SKM-1 treated with dmso at 0.1 percent for 144 hours (cell line): ENCODE results near the gene EHMT1.

Source experiments
- DNase-seq: peaks from one replicate; lab custom pipeline; 2025; ENCODE audit not compliant: unreplicated experiment; lab: John Stamatoyannopoulos, UW

The EHMT1 gene

DNA sequence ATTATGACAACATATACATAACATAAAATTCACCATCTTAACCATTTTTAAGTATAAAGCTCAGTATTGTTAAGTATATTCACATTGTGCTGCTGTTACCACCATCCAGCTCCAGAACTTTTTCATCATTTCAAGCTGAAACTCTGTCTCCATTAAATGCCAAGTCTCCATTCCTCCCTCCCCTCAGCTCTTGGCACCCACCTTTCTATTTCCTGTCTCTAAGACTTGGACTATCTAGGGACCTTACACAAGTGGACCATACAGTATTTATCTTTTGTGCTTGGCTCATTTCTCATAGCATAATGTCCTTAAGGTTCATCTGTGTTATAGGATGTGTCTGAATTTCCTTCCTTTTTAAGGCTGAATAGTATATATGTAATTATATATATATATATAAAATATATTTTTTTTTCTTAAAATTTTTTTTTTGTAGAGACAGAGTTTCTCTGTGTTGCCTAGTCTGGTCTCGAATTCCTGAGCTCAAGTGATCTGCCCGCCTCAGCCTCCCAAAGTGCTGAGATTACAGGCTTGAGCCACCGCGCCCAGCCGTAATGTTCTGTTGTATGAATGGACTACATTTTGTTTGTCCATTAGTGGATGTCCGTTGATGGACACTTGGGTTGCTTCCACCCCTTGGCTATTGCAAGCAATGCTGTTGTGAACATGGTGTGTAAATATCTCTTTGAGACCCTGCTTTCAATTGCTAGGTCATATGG, 72.3 kb downstream of the EHMT1 start:
- no peak for DNase-seq

DNA sequence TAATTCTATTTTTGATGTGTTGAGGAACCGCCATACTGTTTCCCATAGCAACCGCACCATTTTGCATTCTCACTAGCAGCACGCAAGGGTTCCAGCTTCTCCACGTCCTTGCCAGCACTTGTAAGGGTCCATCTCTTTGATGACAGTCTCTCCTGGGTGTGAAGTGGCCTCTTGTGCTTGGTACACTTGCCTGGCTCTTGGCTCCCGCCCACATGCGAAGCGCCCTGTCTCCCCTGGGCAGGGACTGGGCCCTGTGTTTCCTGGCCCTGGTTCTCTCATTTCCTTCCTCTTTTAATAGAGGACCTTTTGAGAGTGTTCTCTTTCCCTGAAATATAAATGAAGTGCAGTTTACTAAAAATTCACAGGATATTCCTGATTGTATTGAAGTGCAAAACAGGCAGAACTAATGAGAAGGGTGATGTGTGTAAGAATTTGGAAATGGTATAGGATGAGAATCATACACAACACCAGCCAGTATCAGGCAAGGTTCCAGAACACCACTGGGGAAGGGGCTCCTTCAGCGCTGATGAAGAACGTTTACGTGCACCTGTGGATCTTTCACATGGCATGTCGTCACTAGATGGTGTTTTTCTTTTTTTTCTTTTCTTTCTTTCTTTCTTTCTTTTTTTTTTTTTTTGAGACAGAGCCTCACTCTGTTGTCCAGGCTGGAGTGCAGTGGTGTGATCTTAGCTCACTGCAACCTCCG, 73.0 kb downstream of the EHMT1 start:
- DNase-seq: peak; percentile 59

DNA sequence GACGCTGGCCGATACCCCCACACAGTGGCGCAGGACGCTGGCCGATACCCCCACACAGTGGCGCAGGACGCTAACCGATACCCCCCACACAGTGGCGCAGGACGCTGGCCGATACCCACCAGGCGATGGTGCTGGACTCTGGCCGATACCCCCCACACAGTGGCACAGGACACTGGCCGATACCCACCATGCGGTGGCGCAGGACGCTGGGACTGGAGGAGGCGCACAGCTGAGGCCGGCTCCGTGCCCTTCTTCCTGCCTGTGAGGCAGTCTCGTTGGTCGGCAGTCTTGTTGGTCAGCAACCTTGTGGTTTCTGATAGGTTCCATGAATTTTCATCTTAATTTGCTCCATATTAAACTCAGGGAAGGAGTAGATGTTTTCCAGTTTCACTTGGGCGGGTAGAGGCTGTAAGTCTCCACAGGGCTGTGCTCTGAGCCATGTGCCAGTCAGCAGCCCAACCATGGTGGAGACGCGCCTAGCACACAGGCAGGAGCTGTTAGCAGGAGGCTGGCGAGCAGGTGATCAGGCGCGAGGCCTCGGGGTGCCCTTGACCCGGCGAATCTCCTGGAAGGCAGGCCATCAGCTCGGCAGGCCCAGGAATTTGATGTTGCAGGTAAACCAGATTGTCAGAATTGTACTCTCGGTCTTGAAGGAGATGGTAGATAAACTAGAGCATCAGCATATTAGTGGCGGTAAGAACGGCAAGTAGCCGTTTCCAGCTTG, 75.6 kb downstream of the EHMT1 start:
- no peak for DNase-seq

DNA sequence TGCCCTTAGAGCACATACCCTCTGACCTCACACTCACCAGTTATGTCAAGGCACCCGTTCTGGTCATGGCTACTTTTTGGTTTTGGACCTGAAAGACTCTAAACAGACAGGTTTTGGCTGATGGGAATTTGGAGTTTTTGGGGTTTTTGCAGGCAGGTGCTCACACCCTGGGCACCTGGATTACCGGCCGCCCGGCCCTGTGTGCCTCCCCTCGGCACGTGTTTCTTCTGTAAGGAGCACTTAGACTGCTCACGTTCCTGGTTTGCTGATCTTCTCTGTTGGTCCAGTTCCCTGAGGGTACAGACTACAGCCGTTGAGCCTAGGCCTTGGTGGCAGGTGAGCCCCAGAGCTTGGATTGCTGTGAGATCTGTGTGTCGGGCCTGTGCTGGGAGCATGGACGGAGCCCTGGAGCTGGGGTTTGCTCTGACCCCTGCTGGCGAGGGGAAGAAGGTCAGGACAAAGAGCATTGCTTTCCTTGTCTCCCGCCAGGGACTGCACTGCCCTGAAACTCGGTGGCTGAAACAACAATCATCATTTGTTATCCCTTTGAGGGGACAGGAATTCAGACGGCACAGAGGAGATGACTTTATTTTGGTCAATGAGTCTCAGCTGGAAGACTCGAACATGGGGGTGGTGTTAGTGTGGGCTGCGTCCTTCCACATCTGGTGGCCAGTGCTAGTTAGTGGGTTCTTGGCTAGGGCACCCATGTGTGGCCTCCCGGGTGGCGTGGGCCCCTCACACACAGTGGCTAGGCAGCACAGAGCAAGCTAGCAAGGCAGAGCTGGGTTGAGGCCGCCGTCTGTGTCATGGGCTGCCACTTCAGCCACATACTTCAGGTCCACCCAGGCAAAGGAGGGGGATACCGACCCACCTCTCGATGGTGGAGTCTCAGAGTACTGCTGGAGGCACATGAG, 76.4 kb downstream of the EHMT1 start:
- DNase-seq: peak; percentile 17

DNA sequence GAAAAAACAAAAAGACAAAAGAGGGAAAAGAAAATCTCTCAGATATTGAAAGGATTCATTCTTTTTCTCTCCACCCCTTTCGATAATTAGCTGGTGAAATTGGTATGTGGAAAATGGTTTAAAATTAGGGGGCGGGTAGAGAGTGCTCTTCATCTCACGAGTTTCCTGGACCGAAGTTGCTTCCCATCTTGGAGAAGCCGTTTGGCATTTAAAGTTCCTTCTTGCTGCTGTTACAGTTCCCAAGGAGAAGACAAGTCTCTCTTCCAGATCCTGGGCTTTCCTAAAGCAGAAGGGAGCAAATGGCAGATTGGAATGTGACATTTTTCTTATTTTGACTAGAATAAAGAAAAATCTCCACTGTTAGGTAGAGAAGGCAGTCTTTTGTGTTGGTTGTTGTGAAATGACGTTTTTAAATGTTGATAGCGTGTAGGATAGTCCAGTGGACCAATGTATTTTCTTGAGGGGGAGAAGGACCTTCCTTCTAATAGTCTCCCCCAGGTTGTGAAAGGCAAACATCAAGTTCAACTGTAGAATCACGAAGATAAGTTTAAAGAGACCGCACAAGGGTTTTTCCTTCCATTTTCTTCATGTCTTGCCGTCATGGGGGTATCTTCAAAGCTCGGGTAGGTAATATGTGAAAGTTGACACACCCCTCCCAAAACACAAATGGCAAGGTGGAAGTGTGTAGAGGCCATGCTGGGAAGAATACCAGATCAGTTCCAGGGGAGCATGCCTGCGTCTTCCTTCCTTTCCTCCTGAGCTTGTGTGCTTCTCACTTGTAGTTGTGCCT, 77.5 kb downstream of the EHMT1 start:
- no peak for DNase-seq

DNA sequence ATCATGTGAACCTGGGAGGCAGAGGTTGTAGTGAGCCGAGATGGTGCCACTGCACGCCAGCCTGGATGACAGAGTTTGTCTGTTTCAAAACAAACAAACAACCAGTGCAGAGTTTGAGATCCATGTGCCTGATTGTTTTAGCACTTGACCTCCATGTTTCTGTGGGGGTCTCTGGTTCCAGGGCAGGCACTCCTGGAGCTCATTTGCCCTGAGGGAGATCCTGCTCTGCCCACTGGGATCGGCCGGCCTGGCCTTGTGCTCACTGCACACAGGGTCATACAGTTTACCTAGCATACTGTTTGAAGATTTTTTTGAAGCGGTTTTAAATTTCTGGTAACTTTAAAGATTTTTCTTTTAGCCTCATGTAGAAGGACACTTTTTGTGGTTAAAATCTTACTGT, 78.4 kb downstream of the EHMT1 start:
- no peak for DNase-seq

- DNase-seq: no peak
These were observed 79.0 kb downstream of the EHMT1 start for GRCh38 chr9:137697832-137698231.

DNA sequence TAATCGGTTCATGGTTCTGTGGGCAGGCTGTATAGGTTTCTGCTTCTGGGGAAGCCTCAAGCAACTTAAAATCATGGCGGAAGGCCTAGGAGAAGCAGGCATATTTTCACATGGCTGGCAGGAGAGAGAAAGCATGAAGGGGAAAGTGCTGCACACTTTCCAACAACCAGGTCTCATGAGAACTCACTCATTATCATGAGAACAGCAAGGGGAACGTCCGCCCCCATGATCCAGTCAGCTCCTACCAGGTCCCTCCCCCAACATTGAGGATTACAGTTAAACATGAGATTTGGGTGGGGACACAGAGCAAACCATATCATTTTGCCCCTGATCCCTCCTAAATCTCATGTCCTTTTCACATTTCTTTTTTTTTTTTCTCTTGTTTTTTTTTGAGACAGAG, 82.1 kb downstream of the EHMT1 start:
- no peak for DNase-seq

- no peak for DNase-seq
These were observed 84.0 kb downstream of the EHMT1 start for GRCh38 chr9:137702615-137703379.

GRCh38 chr9:137703842-137704508, 85.2 kb downstream of the EHMT1 start:
- DNase-seq: no peak

DNA sequence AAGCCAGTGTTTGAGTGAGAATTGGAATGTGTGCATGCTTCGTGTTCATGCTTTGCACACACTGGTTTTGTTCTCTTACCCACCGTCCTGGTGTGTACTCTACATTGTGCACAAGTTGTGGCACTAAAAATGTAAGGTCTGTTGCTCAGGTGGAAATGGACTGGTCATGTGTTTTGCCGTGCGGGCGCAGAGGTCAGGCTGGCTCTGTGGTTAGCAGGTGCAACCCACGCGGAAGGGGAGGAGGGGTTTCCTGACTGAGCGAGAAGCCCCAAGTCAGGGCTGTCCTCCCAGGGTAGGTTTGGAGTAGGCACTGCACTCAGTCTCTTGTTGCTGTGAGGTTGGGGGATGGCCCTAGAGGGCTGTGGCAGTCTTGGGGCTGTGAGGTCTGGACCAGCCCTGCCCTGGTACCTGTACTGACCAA, 86.6 kb downstream of the EHMT1 start:
- DNase-seq: no peak

GRCh38 chr9:137705906-137706305, 87.1 kb downstream of the EHMT1 start:
- no peak for DNase-seq

DNA sequence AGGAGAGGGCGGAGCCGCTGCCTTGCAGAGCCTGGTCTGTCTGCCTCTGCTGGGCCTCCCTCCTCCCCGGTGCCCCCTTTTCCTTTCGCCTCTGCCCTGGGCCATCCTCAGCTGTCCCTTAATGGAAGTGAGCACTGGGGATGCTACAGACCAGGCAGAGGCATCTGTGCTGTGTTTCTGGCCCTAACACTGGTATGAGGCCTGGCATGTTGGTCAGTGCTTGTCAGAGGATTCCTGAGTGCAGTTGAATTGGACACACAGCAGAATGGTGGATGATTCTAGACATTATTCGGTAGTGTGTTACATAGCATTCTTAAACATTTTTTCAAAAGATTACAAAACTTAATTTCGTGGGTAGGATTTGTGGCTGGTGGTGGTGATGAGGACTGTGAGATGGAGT, 88.6 kb downstream of the EHMT1 start:
- DNase-seq: no peak

GRCh38 chr9:137708590-137709284, 89.9 kb downstream of the EHMT1 start:
- DNase-seq: no peak

GRCh38 chr9:137709411-137710101, 90.8 kb downstream of the EHMT1 start:
- no peak for DNase-seq

DNA sequence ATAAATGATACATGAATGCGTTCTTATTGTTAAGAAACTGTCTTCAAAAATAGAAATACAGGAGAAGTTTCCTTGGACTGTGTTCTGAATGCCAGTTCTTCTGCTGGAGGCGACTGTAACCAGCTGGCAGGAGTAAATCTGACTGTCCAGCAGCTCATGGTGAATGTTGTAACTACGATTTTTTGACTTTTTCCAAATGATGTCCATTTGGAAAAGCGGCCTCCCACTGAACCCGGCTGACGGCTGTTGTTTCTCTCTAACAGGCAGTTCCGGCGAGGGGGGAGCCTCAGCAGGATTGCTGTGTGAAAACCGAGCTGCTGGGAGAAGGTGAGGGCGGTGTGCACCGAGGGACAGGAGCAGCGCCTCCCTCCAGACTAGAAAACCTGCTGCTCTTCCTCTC, 91.9 kb downstream of the EHMT1 start:
- no peak for DNase-seq

- DNase-seq: no peak
These were observed 92.9 kb downstream of the EHMT1 start for GRCh38 chr9:137711678-137712105.

DNA sequence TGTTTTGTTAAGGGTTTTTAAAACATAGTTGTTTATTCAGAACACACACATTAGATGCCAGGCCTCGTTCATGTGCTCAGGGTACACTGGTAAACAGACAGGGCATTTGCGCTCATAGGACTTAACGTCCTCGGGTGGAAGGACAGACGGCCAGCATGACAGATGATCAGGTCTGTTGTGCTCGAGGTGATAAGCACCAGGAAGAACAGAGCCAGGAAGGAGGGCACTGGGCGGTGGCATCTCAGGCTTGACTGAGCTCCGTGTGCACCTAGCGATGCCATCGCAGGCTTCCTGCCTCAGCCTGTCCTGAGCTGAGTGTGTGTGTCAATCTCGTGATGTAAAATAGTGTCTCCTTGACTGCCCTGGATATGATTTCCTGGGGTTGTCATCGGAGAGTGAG, 96.5 kb downstream of the EHMT1 start:
- DNase-seq: no peak
